DND-41 (cell line): ENCODE data around the gene QSOX2.

Experiments used
- ATAC-seq: fragments of 200-7000 bp; cut with Tn5 transposase; 3 replicates; pipeline ENCODE4 v1.9.1; 2021; ENCODE audit warnings: low read depth; ENCODE audit not compliant: insufficient read depth
- DNase-seq: peaks from one replicate; pipeline ENCODE4 v3.0.0-alpha.2; 2020
- H2AFZ ChIP-seq: 2 replicates; pipeline ENCODE4 v1.6.0; 2012; ENCODE audit warnings: low read depth, low read length
- H3K27ac ChIP-seq: 2 replicates; pipeline ENCODE4 v1.5.1; 2012; ENCODE audit warnings: low read length, inconsistent platforms
- H3K27me3 ChIP-seq: fragments of 200-600 bp; sonication (generic); 2 replicates; pipeline ENCODE4 v1.6.0; 2012; ENCODE audit warnings: low read length, mild to moderate bottlenecking, inconsistent platforms; ENCODE audit not compliant: insufficient read depth, poor library complexity
- H3K36me3 ChIP-seq: 2 replicates; pipeline ENCODE4 v1.5.1; 2012; ENCODE audit warnings: low read length, inconsistent platforms; ENCODE audit not compliant: insufficient read depth
- H3K4me1 ChIP-seq: 2 replicates; pipeline ENCODE4 v1.5.1; 2012; ENCODE audit warnings: mild to moderate bottlenecking, low read length; ENCODE audit not compliant: insufficient read depth
- H3K4me2 ChIP-seq: 2 replicates; pipeline ENCODE4 v1.6.0; 2012; ENCODE audit warnings: mild to moderate bottlenecking, moderate library complexity, low read length, inconsistent platforms; ENCODE audit not compliant: insufficient read depth
- H3K4me3 ChIP-seq, 2 experiments: fragments of 200-600 bp in 1 of 2; shearing (Covaris generic) in 1 of 2; 2 replicates each; pipeline ENCODE4 v1.5.1; 2012 to 2016; ENCODE audit warnings: inconsistent platforms in 2 of 2, low read length in 2 of 2, mild to moderate bottlenecking in 2 of 2, low read depth in 1 of 2, moderate library complexity in 1 of 2
- H3K79me2 ChIP-seq: 2 replicates; pipeline ENCODE4 v1.6.0; 2012; ENCODE audit warnings: low read length, inconsistent platforms; ENCODE audit not compliant: insufficient read depth
- H3K9ac ChIP-seq: 2 replicates; pipeline ENCODE4 v1.6.0; 2012; ENCODE audit warnings: low read depth, mild to moderate bottlenecking, inconsistent platforms, low read length, moderate library complexity
- H3K9me3 ChIP-seq: 2 replicates; pipeline ENCODE4 v1.5.1; 2012; ENCODE audit warnings: low read length, moderate library complexity, mild to moderate bottlenecking, inconsistent platforms; ENCODE audit not compliant: insufficient read depth, severe bottlenecking
- H4K20me1 ChIP-seq: 2 replicates; pipeline ENCODE4 v1.6.0; 2012; ENCODE audit warnings: low read length; ENCODE audit not compliant: insufficient read depth
- CTCF ChIP-seq: IDR thresholded peaks from 2 replicates; pipeline ENCODE4 v1.5.1; 2012; ENCODE audit warnings: borderline replicate concordance, low read length, moderate library complexity, mild to moderate bottlenecking; ENCODE audit not compliant: poor library complexity, severe bottlenecking; ENCODE audit errors: extremely low read depth
- EZH2 ChIP-seq: IDR thresholded peaks from 3 replicates; pipeline ENCODE4 v1.6.1; 2012; ENCODE audit warnings: borderline replicate concordance, low read depth, mild to moderate bottlenecking, moderate library complexity, low read length, inconsistent platforms; ENCODE audit not compliant: severe bottlenecking

The QSOX2 gene

GRCh38 chr9:136204838-136205706, 40.5 kb downstream of the QSOX2 start, which contains the start of gene LHX3:
TSS of gene LHX3 (minus strand) at chr9:136205128. CDS start at chr9:136205012, 116 bp downstream.
- Histone ChIP-seq H3K4me3 (no peak within 1 kb of the TSS), H3K79me2 (no peaks in the 10 kb centered on the region), H3K36me3 (peaks cover 6% of the 10 kb centered on the region; the same call in 1 of the 2 replicates), H2AFZ (no peak within 1 kb of the TSS), H3K27ac (no peak within 1 kb of the TSS), H3K9me3 (no peaks in the 10 kb centered on the region), H3K9ac (no peak within 1 kb of the TSS), H3K27me3 (no peaks in the 10 kb centered on the region), H3K4me1 (no peaks in the 10 kb centered on the region), H4K20me1 (peaks cover 15% of the 10 kb centered on the region), H3K4me2 (no peak within 1 kb of the TSS)
- no peak for DNase-seq
- TF ChIP-seq CTCF, result no peak
- no peak for TF ChIP-seq EZH2
- 0 out of 3 replicates have a peak, but pooled peaks have one; percentile 45 for ATAC-seq

GRCh38 chr9:136204145-136204805, 41.3 kb downstream of the QSOX2 start:
- H2AFZ ChIP-seq, result no peak overlapping the region
- H3K4me3 ChIP-seq, result no peak overlapping the region
- H3K4me2 ChIP-seq, result no peak overlapping the region
- no peaks in the 10 kb centered on the region for H3K27me3 ChIP-seq
- no peaks in the 10 kb centered on the region for H3K9me3 ChIP-seq
- H3K79me2 ChIP-seq, result no peaks in the 10 kb centered on the region
- peaks cover 15% of the 10 kb centered on the region for H4K20me1 ChIP-seq
- no peak for DNase-seq
- no peak overlapping the region for H3K9ac ChIP-seq
- H3K36me3 ChIP-seq, result 0 out of 2 replicates have a peak, but pooled peaks cover 3% of the 10 kb centered on the region
- H3K4me1 ChIP-seq, result no peaks in the 10 kb centered on the region
- TF ChIP-seq CTCF (no peak), EZH2 (no peak)
- ATAC-seq, result no peak
- H3K27ac ChIP-seq, result no peak overlapping the region

GRCh38 chr9:136203408-136204144, 42.0 kb downstream of the QSOX2 start:
- Histone ChIP-seq H3K27ac (no peak overlapping the region), H3K36me3 (no peaks in the 10 kb centered on the region), H2AFZ (no peak overlapping the region), H3K4me2 (no peak overlapping the region), H4K20me1 (peaks cover 15% of the 10 kb centered on the region), H3K27me3 (no peaks in the 10 kb centered on the region), H3K79me2 (no peaks in the 10 kb centered on the region), H3K4me3 (no peak overlapping the region), H3K9ac (no peak overlapping the region), H3K4me1 (no peaks in the 10 kb centered on the region), H3K9me3 (no peaks in the 10 kb centered on the region)
- DNase-seq, result no peak
- TF ChIP-seq CTCF (no peak), EZH2 (no peak)
- ATAC-seq, result no peak
